Measurements from ENCODE around the gene SLC1A4.
A peak's percentile ranks its signal among the peaks of the same experiment; 100 is the strongest.

SLC1A4 gene

DNA sequence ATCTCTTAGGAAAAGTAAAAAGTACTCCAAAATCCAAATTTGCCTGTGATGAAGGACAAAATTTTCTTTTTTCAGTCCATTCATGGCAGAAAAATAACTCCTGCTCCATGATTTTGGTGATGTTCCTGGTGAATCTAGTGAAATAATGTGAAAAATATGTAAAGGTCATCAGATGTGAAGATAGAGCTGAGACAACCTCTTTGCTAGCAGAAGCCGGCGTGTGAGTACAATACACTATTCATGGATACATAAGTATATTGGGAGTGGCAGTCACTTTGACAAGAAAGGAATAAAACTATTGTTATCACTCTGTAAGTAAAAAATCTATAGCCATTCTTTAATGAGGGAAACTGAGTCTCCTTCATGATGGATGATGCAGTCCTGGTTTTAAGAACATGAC is 6.3 kb upstream of the SLC1A4 start:
- DNase-seq (ENCODE audit: low read depth) = no peak
- TF ChIP-seq, protein P1, sequence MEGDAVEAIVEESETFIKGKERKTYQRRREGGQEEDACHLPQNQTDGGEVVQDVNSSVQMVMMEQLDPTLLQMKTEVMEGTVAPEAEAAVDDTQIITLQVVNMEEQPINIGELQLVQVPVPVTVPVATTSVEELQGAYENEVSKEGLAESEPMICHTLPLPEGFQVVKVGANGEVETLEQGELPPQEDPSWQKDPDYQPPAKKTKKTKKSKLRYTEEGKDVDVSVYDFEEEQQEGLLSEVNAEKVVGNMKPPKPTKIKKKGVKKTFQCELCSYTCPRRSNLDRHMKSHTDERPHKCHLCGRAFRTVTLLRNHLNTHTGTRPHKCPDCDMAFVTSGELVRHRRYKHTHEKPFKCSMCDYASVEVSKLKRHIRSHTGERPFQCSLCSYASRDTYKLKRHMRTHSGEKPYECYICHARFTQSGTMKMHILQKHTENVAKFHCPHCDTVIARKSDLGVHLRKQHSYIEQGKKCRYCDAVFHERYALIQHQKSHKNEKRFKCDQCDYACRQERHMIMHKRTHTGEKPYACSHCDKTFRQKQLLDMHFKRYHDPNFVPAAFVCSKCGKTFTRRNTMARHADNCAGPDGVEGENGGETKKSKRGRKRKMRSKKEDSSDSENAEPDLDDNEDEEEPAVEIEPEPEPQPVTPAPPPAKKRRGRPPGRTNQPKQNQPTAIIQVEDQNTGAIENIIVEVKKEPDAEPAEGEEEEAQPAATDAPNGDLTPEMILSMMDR (IDR thresholded peaks at IDR 0.05; ENCODE audit: control insufficient read depth, extremely low read depth, insufficient read depth) = no peak
- no peak overlapping the region for H3K4me3 ChIP-seq (ENCODE audit: low read depth, low read length)

DNA sequence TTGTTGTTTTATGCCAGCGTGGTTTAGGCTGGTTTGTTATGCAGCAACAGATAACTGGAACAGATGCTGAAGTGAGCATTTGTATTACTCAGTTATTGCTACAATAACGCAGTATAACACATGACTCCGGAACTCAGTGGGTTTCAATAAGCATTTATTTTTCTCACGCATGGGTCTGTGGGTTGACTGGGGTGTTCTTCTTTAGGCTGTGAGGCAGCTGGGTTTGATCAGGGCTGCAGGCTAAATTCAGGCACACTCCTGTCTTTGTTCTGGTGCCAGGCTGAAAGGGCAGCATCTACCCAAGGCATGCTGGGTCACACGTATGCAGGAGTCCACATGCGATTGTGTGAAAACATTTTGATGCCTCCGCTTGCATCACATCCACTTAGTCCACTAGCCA is 3.8 kb upstream of the SLC1A4 start:
- TF ChIP-seq, protein P1 (IDR thresholded peaks at IDR 0.05; ENCODE audit: control insufficient read depth, extremely low read depth, insufficient read depth) = no peak
- no peak overlapping the region for H3K4me3 ChIP-seq (ENCODE audit: low read depth, low read length)
- no peak for DNase-seq (ENCODE audit: low read depth)

DNA sequence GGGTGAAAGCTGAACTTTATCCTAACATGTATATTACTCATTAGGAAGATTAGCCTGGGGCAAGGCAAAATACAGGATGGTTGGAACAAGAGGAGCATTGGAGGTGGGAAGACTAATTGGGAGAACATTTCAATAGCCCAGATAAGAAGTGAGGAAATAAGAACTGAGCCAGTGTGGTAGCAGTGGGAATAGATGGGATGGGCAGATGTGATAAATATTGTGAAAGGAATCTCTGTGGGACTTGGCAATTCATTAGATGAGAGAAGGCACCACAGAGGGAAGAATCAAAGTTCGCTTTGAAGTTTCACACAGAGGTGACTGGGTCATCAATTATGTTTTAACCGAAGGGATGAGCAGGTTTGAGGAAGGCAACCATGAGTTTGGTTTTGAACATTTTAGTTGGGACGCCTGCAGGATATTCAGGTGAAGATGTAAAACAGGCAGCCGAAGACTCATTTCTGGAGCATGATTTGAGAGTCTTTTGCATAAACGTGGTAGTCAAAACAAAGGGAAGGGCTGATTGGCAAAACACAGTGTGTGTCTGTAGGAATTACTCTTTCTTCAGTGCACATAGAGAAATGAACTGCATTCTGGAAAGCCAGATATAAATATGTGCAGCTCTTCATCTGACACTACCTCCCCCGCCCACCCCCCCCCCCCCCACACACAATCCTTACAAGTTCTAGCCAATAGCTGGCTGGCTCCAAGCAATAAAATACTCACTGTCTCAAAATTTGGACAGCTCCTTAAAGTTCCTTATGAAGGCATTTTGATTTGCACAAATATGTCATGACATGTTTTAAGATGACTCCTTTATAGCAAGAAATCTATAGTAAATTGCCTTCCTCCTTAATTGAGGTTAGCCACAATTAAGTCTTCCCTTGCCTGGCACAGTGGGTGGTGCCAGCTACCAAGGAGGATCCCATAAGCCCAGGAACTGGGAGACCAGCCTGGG is 1.9 kb upstream of the SLC1A4 start:
- TF ChIP-seq, protein P1 (IDR thresholded peaks at IDR 0.05; ENCODE audit: control insufficient read depth, extremely low read depth, insufficient read depth) = no peak
- H3K4me3 ChIP-seq (ENCODE audit: low read depth, low read length) = no peak overlapping the region
- DNase-seq (ENCODE audit: low read depth) = no peak

DNA sequence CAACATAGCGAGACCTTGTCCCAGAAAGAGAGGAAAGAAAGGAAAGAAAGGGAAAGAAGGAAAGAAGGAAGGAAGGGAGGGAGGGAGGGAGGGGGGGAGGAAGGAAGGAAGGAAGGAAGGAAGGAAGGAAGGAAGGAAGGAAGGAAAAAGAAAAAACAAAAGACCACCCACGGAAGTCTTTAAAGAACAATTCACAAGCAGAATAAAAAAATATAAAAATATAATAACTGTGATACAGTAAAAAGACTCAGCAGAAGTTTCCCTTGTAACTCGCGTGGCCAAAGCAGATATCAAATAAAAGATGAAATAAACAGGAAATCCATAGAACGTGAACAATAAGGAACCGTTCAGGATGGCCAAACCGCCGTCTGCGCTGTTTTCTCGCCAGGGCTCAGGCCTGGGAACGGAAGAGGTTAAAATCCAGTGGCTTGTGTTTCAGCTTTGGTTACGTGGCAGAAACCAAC is 1.2 kb upstream of the SLC1A4 start:
- TF ChIP-seq, protein P1 (IDR thresholded peaks at IDR 0.05; ENCODE audit: control insufficient read depth, extremely low read depth, insufficient read depth) = no peak
- H3K4me3 ChIP-seq (ENCODE audit: low read depth, low read length) = peak overlapping the region; percentile 61
- DNase-seq (ENCODE audit: low read depth) = no peak

DNA sequence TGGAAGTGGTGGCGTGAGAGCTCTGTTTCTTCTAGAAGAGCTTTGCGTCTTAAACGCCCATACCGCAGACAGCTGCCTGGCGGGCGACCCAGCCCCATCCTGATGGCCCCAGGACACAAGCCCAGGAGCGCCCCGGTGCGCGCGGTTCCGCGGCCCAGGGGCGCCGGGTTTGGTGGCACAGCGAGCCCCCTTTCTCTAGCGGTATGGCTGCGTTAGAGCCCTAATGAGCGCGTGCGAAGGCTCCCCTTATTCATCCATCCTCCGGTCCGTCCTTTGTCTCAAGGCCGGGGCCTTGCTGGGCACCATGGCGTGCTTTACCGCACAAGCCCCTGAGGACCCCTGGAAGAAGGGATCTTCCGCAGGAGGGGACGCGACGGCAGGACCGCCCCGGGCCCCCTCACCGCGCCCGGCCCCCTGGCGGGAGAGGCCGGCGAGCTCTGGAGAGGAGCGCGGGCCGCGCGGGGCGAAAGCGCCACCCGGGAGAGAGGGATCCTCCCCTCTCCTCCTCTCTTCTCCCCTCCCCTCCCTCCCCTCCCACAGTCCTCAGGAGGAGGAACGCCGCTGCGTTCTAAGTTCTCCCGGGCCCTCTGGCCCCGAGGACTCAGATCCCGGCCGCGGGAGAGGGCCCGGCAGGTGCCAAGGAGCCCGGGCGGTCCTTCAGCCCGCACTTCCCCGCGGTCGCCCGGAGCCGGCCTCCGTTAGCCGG is 626 bp upstream of the SLC1A4 start:
- H3K4me3 ChIP-seq (ENCODE audit: low read depth, low read length) = peak overlapping the region; percentile 61
- no peak for DNase-seq (ENCODE audit: low read depth)
- TF ChIP-seq, protein P1 (IDR thresholded peaks at IDR 0.05; ENCODE audit: control insufficient read depth, extremely low read depth, insufficient read depth) = no peak

DNA sequence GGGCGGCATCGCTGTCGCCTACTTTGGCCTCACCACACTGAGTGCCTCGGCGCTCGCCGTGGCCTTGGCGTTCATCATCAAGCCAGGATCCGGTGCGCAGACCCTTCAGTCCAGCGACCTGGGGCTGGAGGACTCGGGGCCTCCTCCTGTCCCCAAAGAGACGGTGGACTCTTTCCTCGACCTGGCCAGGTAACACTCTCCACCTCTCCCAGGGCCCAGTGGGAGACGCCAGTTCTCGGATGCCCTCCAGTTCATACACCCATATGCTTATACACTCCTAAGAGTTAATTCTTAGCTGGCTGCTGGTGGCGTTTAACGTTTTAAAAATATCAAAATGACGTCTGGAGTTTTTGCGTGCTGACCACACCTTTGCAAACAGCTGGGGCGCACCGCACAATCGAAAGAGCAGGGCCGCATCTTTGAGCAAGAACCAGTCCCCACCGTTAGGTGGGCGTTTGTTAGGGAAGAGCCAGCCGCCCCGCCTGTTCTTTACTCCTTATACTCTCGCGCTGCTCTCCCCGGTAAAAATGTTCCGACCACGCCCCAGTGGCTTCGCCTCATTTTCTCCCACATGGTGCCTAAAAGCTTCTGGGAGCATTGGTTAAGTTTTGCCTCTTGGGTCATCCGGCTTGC is 899 bp downstream of the SLC1A4 start:
- TF ChIP-seq, protein P1 (IDR thresholded peaks at IDR 0.05; ENCODE audit: control insufficient read depth, extremely low read depth, insufficient read depth) = no peak
- no peak for DNase-seq (ENCODE audit: low read depth)
- H3K4me3 ChIP-seq (ENCODE audit: low read depth, low read length) = peak overlapping the region; percentile 61
